Endothelial cell (in vitro differentiated cells): Measurements from ENCODE around the gene CEP128. TPM values are rescaled to one million over a fixed set of nuclear protein-coding genes. Genes with fewer than 3 reads are reported as not detected.
A peak's percentile ranks its signal among the peaks of the same experiment; 100 is the strongest.

Experiments
- DNase-seq: peaks from one replicate; pipeline ENCODE4 v3.0.0; 2021; ENCODE audit warnings: low spot score
- H3K27ac Mint-ChIP-seq: one replicate; pipeline ENCODE4 v1.8.0; 2021; ENCODE audit warnings: mixed read lengths, inconsistent platforms; ENCODE audit not compliant: unreplicated experiment
- H3K27me3 Mint-ChIP-seq: one replicate; pipeline ENCODE4 v1.8.0; 2021; ENCODE audit warnings: mild to moderate bottlenecking, moderate library complexity, mixed read lengths, inconsistent platforms; ENCODE audit not compliant: unreplicated experiment
- H3K36me3 Mint-ChIP-seq: one replicate; pipeline ENCODE4 v1.8.0; 2021; ENCODE audit warnings: mild to moderate bottlenecking, low read depth, mixed read lengths, inconsistent platforms; ENCODE audit not compliant: unreplicated experiment
- H3K4me1 Mint-ChIP-seq: one replicate; pipeline ENCODE4 v1.8.0; 2021; ENCODE audit warnings: mild to moderate bottlenecking, mixed read lengths, inconsistent platforms; ENCODE audit not compliant: unreplicated experiment
- H3K4me3 Mint-ChIP-seq: one replicate; pipeline ENCODE4 v1.8.0; 2021; ENCODE audit warnings: mild to moderate bottlenecking, mixed read lengths, inconsistent platforms; ENCODE audit not compliant: unreplicated experiment
- H3K9me3 Mint-ChIP-seq: one replicate; pipeline ENCODE4 v1.8.0; 2021; ENCODE audit warnings: mixed read lengths, inconsistent platforms; ENCODE audit not compliant: unreplicated experiment
- long read RNA-seq: library from polyadenylated mRNA; unstranded; transcript quantifications from one replicate; pipeline ENCODE4 v2.0.0, GENCODE V29; 2020; ENCODE audit not compliant: unreplicated experiment
- total RNA-seq: library from RNA; stranded (reverse); fragmentation: NEBNext Ultra II Directional; extraction: Animal tissue kit (Norgen Biotek cat#: 25700); gene quantifications from one replicate; pipeline ENCODE4 v1.2.1, GENCODE V29; 2021; ENCODE audit not compliant: unreplicated experiment
- TF ChIP-seq, protein P1 (sequence below): fragments of 200-600 bp; sonication (generic); IDR thresholded peaks from one replicate; pipeline ENCODE4 v1.5.0; 2021; ENCODE audit warnings: antibody characterized with exemption; ENCODE audit not compliant: unreplicated experiment

Gene CEP128
- 10.4 TPM for total RNA-seq
- long read RNA-seq, partial matches to known transcripts: 1 of 2 reads
- long read RNA-seq, other reads (novel, unspliced or antisense): 1 of 2 reads

DNA sequence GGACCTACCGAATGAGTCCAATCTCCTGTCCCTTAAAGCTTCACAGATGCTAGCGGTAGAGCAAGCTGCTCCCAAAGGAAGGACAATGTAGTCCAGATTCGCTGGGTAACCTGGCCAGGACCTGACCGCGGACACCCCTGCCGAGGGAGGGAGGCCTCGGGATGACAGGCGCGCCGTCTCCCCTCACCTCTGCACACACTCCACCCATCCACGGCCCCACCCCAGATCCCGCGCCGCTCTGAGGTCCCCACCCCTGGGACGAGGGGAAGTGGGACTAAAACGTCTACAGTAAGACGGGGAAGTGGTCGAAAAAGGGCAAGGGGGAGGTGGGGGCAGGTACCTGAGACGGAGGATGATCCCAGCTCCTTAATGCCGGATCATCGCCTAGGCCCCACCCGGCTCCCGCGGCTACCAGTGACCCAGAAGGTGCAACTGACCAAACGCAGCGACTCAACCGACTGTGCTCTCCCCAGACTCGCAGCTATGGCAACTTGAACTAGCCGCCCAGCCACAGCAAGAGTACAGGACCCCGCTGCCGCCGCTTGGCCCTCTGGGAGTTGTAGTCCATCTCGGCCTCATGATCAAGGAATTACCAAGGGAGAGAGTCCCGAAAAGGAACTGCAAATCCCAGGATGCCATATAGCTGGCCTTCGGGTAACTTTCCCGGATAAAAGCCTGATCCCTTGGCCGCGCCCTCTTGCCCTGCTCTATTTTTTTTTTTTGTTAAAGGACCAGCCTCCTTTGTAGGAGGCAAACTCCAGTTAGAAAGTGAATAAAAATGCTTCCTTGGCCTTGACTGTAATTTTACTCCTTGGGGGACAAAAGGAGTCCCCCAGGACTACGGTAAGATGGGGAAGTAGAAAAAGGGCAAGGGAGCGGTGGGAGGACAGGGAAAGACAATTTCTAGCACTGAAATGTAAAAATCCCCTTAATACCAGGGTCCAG, at the start of gene CEP128:
CEP128 (minus strand) TSS at position 498 of the 945 bp plus-strand sequence.
- Mint-ChIP-seq H3K27me3 (no peaks in the 10 kb centered on the region), H3K9me3 (no peaks in the 10 kb centered on the region), H3K36me3 (no peaks in the 10 kb centered on the region), H3K4me3 (peak within 1 kb of the TSS; percentile 95), H3K4me1 (peaks cover 19% of the 10 kb centered on the region), H3K27ac (peak within 1 kb of the TSS; percentile 81)
- TF ChIP-seq, protein P1, sequence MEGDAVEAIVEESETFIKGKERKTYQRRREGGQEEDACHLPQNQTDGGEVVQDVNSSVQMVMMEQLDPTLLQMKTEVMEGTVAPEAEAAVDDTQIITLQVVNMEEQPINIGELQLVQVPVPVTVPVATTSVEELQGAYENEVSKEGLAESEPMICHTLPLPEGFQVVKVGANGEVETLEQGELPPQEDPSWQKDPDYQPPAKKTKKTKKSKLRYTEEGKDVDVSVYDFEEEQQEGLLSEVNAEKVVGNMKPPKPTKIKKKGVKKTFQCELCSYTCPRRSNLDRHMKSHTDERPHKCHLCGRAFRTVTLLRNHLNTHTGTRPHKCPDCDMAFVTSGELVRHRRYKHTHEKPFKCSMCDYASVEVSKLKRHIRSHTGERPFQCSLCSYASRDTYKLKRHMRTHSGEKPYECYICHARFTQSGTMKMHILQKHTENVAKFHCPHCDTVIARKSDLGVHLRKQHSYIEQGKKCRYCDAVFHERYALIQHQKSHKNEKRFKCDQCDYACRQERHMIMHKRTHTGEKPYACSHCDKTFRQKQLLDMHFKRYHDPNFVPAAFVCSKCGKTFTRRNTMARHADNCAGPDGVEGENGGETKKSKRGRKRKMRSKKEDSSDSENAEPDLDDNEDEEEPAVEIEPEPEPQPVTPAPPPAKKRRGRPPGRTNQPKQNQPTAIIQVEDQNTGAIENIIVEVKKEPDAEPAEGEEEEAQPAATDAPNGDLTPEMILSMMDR: no peak
- DNase-seq: peak; percentile 92

DNA sequence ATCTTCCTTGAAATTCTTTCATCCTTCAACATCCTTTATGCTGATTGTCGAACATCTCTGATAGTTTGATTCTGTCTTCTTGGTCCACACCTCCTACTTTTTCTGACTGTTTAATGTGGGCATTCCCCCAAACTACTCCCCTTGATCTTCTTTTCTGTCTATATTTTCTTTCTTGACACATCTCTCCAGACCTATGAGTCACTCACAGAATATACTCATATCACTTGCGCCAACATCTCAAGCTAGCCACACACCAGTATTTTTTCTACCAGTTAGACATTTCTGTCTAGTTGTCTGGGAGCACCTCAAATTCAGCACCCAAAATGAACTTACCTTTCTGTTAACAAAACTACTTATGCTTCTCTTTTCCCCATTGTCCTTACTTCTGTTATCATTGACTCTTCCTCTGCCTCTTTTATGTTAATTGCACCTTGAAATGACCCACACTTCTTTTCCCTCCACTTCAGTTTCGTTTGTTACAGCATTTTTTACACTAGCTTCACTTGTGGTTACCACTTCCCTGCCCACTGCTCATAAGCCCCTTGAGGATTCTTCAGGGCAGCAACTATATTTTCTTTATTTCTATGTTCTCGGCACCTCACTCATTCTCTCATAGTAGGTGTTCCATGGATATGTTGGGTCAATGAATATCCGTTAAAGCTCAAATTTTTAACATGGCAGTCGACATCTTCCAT, 47.3 kb upstream of the CEP128 start:
- H3K27me3 Mint-ChIP-seq: no peaks in the 10 kb centered on the region
- H3K9me3 Mint-ChIP-seq: no peaks in the 10 kb centered on the region
- H3K27ac Mint-ChIP-seq: no peak overlapping the region
- no peaks in the 10 kb centered on the region for H3K36me3 Mint-ChIP-seq
- TF ChIP-seq, protein P1: no peak
- no peak for DNase-seq
- no peaks in the 10 kb centered on the region for H3K4me1 Mint-ChIP-seq
- no peak overlapping the region for H3K4me3 Mint-ChIP-seq

GRCh38 chr14:80988192-80988591, 46.7 kb upstream of the CEP128 start:
- Mint-ChIP-seq H3K4me1 (no peaks in the 10 kb centered on the region), H3K27me3 (no peaks in the 10 kb centered on the region), H3K36me3 (no peaks in the 10 kb centered on the region), H3K27ac (no peak overlapping the region), H3K4me3 (no peak overlapping the region), H3K9me3 (no peaks in the 10 kb centered on the region)
- TF ChIP-seq, protein P1: no peak
- no peak for DNase-seq

DNA sequence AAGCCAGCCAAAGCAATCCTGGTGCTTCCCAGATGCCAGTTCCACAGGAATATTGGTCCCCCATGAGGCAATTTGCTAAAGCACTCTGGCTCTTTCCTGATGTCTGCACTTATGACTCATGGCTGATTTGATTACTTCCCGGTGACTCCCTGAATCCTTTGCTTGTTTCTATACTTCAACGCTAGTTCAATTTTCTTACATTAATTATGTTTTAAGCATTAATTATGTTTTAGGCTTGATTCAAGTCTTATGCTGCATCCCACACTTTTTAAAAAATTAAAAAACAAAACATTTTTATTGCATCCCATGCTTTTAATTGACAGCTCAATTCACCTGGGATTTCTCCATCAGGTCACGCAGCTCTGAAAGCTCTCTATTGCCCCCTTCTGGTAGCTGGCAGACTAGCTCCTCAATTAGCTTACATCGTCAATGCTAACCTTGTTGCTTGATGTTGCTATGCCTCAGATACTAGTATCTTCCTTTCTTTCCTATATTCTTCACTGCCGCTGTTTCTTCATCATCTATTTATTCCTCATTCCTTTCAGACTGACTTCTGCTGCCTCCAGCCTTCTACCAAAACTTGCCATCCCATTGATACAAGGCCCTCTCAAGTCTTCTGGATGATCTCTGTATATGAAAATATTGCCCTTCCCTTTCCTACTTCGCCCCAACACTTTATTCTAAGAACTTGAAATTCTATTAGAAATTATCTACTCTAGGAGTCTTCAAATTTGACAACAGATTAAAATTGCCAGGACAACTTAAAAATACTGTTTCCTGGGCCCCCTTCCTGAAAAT, 45.9 kb upstream of the CEP128 start:
- no peaks in the 10 kb centered on the region for H3K9me3 Mint-ChIP-seq
- H3K27me3 Mint-ChIP-seq: no peaks in the 10 kb centered on the region
- no peak overlapping the region for H3K27ac Mint-ChIP-seq
- TF ChIP-seq, protein P1: peak; percentile 80
- peak; percentile 64 for DNase-seq
- no peaks in the 10 kb centered on the region for H3K4me1 Mint-ChIP-seq
- no peak overlapping the region for H3K4me3 Mint-ChIP-seq
- no peaks in the 10 kb centered on the region for H3K36me3 Mint-ChIP-seq
